Measurements from ENCODE around the gene AIFM3. TPM values are rescaled to one million over a fixed set of nuclear protein-coding genes. Genes with fewer than 3 reads are reported as not detected.

The AIFM3 gene
- total and polyA plus RNA-seq, 2 of the 13 experiments (the other 11 are each of a cell fraction or from before 2014, with no cell fraction given) = 9.0 to 15.3 TPM

- no peak for TF ChIP-seq ZNF646 (CRISPR knock-in tag; IDR thresholded peaks at IDR 0.05)
- 0 out of 2 replicates have a peak, but pooled peaks have one; percentile 6 for TF ChIP-seq ZBTB42 (CRISPR knock-in tag; IDR thresholded peaks at IDR 0.05)
- peak; percentile 72 for TF ChIP-seq ZNF563 (CRISPR knock-in tag; IDR thresholded peaks at IDR 0.05)
- TF ChIP-seq SALL2 (CRISPR knock-in tag; IDR thresholded peaks at IDR 0.05) = 0 out of 2 replicates have a peak, but pooled peaks have one; percentile 17
- TF ChIP-seq KDM4B (CRISPR knock-in tag; IDR thresholded peaks at IDR 0.05) = no peak
- no peak for TF ChIP-seq ZNF350 (CRISPR knock-in tag; IDR thresholded peaks at IDR 0.05; ENCODE audit: borderline replicate concordance, low read depth)
- peak; percentile 47; the same call in 1 of the 2 replicates for TF ChIP-seq ZNF816 (CRISPR knock-in tag; IDR thresholded peaks at IDR 0.05; ENCODE audit: borderline replicate concordance)
- TF ChIP-seq ZNF17 (CRISPR knock-in tag; IDR thresholded peaks at IDR 0.05) = no peak
- peak; percentile 35; the same call in 1 of the 2 replicates for TF ChIP-seq NR2C2 (CRISPR knock-in tag; IDR thresholded peaks at IDR 0.05; ENCODE audit: borderline replicate concordance)
- TF ChIP-seq HOXA9 (CRISPR knock-in tag; IDR thresholded peaks at IDR 0.05; ENCODE audit: borderline replicate concordance) = peak; percentile 51; the same call in 1 of the 2 replicates
- no peak for TF ChIP-seq NR2F2 (IDR thresholded peaks at IDR 0.05; ENCODE audit: borderline replicate concordance, low read depth)
- TF ChIP-seq PRPF4 (IDR thresholded peaks at IDR 0.05; ENCODE audit: low read depth, low read length, poor library complexity, severe bottlenecking) = no peak
- no peak for TF ChIP-seq ZBTB8A (CRISPR knock-in tag; IDR thresholded peaks at IDR 0.05; ENCODE audit: borderline replicate concordance, low read depth)
- TF ChIP-seq LBX2 (CRISPR knock-in tag; IDR thresholded peaks at IDR 0.05; ENCODE audit: borderline replicate concordance) = no peak
- TF ChIP-seq ZNF775 (CRISPR knock-in tag; IDR thresholded peaks at IDR 0.05; ENCODE audit: borderline replicate concordance) = no peak
- TF ChIP-seq RXRA (CRISPR knock-in tag; IDR thresholded peaks at IDR 0.05) = peak; percentile 50; the same call in 1 of the 2 replicates
- no peak for TF ChIP-seq CREBL2 (CRISPR knock-in tag; IDR thresholded peaks at IDR 0.05; ENCODE audit: borderline replicate concordance)
- TF ChIP-seq THYN1 (CRISPR knock-in tag; IDR thresholded peaks at IDR 0.05; ENCODE audit: borderline replicate concordance, low read depth) = no peak
- TF ChIP-seq MXD3 (CRISPR knock-in tag; IDR thresholded peaks at IDR 0.05) = peak; percentile 19; the same call in 1 of the 2 replicates
Observed at GRCh38 chr22:20957102-20957682, 9.9 kb upstream of the AIFM3 start (continued).
